NCI-H2081 (cell line): ENCODE measurements around the gene HCST.
"Not testable (repeated sequence)": the region's sequence is repeated elsewhere in the genome, so short reads cannot be mapped to it uniquely, and the experiment has no call there.

Experiments
- DNase-seq, 2 experiments: peaks; one replicate each; lab custom pipeline; 2025; lab: John Stamatoyannopoulos, UW

The HCST gene

DNA sequence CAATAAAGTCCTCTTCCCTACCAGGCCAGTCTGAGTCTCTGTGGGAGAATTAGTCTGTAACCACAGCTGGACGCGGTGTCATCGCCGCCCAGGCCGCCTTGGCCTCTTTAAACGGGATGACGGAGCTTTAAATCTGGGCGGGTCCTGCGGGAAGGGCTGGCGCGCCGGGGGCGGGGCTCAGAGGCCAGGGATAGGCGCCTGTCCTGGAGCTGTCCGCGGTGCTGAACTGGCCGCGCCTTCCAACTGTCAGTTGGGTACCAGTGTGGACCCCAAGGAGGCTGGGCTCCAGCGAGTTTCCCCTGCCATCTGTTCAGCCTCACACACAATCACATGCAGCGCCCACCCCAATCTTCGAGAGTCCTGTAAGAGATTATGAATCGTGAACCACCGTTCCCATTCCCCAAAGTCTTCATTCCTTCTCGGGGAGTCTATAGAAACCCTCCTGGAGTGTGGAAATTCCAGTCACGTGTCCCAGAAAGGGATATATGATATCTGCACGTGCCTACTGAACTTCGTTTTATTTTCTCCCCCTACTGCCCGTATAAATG lies 22.5 kb upstream of the HCST start:
- peak; percentile 14 to 36 for DNase-seq

DNA sequence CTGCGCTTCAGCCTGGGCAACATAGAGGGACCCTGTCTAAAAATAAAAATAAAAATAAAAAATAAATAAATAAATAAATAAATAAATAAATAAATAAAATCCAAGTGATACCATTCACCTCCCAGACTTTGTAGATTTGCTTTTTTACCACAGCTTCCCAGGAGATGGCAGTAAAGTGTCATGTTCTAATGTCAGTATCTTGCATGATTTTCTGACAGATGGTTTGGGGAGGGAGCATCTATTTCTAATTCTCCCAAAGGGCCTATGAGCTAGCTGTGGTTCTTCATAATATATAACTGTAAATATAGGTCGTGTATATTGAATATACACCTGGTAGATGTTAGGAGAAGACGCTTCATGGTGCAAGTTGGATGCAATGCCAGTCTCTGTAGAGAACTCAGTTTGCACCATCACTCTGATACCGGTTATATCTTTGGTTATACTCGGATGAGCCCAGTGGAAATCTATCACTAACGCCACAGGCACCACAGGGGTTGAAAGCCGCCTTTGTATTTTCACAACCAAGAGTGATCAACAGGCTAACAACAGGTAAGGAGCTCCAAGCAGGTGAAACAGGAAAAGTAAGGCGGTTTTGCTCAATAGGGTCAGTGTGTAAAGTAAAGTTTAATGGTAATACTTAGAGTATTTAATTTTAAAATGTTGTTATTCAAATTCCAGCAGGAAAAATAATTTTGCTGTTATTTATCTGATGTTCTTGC lies 20.1 kb upstream of the HCST start:
- DNase-seq, result peak; percentile 60 to 65

DNA sequence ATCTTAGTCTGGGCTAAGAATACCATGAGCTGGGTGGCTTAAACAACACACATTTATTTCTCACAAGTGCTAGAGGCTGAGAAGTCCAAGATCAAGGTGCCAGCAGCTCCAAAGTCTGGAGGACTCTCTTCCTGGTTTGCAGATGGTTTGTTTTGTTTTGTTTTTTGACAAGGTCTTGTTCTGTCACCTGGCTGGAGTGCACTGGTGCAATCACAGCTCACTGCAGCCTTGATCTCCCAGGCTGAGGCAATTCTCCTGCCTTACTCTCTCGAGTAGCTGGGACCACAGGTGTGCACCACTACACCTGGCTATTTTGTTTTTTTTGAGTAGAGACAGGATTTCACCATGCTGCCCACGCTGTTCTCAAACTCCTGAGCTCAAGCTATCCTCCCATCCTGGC lies 18.4 kb upstream of the HCST start:
- DNase-seq, result no peak

DNA sequence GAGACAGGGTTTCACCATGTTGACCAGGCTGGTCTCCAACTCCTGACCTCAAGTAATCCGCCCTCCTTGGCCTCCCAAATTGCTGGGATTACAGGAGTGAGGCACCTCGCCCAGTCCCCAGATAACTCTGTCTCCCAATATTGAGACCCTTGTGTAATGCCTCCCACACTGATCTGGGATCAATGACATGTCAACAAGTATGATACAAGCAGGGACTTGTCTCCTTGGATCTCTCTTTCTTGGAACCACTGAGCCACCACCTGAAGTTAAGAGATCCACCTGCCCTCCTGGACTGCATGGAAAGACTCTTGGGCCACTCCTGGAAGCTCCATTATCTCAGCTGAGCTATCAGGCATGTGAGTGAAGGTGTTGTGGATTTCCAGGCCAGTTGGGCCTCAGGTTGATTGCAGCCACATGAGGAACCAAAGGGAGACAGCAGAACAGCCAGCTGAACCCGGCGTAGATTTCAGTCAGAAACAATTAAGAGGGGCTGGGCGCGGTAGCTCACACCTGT lies 17.0 kb upstream of the HCST start:
- no peak for DNase-seq

DNA sequence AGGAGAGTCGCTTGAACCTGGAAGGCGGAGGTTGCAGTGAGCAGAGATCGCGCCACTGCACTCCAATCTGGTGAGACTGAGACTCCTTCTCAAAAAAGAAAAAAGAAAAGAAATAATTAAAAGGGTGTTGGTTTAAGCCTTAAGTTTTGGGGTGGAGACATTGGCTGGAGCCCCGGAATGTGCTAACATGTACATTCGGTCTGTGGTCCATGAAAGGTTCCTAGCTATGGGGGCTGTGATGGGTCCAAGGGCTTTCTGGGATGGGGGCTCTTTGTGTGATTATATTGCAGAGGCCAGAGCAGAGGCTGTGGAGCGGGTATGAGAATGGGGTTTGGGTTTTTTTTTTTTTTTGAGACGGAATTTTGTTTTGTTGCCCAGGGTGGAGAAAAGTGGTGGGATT lies 16.4 kb upstream of the HCST start:
- no peak for DNase-seq

DNA sequence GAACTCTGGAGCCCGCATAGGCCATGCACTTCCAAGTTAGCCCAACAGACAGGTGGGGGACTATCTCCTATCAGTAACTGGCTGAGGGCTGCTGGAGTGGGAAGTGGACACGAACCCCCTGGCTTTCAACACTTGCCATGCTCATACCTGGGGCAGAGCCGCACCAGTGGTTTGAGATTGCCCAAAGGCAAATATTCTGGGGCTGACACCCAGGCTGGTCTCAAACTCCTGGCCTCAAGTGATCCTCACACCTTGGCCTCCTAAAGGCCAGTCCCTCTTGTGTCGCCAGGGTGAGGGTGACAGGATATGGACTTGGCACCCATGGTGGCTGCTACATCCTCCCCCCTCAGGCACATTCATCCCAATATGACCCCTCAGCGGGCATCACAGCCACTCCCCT lies 15.1 kb upstream of the HCST start:
- no peak for DNase-seq

DNA sequence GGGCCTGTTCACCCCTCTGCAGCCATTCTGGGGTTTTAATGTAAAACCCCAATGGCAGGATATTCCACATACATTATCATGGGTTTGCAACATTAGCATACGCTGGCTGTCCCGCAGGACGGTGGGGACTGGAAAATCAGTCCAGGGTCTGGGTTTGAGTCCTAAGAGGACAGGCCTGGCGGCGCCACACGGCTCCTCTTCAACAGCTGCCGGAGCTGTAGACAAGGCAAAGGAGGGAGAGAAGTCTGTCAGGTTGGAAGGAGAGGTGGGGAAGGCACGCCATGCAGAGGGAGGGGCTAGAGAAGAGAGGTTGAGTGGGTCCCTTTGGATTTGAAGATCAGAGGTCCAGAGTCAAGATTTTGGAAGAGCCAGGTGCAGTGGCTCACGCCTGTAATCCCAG lies 13.9 kb upstream of the HCST start:
- DNase-seq, result no peak

DNA sequence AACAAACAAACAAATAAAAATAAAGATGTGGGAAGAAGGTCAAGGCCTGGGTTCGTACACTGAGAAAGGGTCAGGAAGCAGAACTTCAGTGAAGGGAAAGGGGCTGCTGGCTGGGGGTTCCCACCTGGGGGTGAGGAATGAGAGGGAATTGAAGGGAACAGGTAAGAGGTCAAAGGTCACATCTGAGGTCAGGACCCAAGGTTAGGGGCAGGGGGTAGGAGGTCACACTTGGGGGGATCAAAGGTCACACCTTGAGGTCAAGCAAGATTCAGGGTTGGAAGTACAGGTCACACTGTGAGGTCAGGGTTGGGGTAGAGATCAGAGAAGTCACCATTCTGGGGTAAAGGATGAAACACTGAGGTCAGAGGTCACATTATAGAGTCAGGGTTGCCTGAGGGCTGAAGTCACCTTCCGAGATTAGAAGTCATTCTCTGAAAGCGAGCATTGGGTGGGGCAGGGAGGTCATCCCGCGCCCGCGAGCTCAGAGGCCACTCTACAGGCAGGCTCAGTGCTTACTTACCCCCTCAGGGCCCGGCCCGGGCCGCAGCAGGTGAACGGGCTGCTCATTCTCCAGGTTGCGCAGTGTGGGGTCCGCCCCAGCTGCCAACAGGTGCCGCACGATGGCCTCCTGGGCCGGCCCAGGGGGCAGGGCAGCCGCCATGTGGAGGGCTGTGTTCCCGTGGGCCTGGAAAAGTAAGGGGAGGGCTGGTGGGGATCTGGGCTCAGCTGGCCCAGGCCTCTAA lies 12.8 kb upstream of the HCST start:
- DNase-seq, result no peak

DNA sequence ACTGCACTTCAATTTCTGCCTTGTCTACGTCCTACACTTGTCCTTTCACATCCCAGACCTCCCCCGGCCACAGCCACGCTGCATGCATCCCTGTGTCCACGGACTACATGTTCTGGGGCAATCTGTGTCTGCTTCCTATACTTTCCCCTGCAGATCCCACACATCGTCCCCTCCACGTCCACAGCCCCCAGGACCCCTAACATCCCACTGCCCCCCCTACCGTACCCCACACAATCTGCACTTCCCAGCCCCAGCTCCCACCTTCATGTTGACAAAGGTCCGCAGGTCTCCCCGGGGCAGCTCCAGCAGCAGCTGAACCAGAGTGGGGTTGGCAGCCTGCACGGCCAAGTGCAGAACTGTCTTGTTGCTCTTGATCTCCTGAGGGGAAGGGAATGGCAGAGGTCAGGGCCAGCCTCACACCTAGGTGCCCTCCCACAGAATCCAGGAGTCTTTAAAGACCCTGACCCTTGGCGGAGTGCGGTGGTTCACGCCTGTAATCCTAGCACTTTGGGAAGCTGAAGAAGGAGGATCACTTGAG lies 12.1 kb upstream of the HCST start:
- DNase-seq, result no peak

DNA sequence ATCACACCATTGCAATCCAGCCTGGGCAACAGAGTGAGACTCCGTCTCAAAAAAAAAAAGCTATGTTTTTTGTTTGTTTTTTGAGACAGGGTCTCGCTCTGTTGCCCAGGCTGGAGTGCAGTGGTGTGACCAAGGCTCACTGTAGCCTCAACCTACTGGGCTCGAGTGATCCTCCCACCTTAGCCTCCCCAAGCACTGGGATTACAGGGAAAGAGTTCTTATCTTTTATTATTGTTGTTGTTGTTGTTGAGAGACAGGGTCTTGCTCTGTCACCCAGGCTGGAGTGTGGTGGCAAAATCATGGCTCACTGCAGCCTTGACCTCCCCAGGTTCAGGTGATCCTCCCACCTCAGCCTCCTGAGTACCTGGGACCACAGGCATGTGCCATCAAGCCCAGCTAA lies 10.5 kb upstream of the HCST start:
- not testable (repeated sequence) for DNase-seq

DNA sequence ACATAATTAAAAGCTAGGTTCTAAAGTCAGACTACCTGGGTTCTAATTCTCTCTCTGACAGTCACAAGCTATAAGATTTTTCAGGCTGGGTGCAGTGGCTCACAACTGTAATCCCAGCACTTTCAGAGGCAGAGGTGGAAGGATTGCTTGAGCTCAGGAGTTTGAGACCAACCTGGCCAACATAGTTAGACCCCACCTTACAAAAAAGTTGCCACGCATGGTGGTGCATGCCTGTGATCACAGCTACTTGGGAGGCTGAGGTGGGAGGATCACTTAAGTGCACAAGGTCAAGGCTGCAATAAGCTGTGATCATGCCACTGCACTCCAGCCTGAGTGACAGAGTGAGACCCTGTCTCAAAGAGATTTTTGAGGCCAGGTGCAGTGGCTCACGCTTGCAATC lies 8.0 kb upstream of the HCST start:
- DNase-seq, result no peak

DNA sequence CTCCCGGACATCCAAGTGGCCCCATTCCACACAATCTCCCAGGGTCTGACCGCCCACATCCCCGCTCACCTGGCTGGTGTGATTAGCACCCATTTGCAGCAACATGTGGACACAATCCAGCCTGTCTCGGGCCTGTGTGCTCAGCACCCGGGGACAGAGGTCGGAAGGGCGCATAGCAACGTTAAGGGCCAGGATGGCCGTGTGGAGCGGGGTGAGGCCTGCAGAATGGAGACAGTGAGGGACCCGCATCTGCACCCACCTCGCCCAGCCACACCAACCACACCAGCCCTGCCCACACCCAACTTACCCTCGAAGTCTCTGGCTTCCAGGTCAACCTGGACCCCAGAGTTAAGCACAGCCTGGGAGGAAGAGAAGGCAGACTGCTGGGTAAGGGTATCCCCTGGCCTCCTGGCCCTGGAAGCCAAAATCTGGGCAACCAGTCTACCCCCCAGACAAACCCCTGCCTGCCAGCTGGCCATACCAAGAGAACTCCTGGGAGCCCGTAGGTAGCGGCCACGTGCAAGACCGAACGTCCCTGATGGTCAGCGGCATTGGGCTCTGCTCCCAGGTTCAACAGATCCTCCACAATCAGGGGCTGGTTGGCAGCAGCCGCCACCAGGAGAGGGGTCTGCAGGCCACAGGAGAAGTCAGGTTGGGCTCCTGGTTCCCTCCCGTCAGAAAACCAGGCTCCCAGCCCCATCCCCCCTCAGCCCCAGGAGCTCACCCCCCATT lies 6.3 kb upstream of the HCST start:
- DNase-seq, result no peak

DNA sequence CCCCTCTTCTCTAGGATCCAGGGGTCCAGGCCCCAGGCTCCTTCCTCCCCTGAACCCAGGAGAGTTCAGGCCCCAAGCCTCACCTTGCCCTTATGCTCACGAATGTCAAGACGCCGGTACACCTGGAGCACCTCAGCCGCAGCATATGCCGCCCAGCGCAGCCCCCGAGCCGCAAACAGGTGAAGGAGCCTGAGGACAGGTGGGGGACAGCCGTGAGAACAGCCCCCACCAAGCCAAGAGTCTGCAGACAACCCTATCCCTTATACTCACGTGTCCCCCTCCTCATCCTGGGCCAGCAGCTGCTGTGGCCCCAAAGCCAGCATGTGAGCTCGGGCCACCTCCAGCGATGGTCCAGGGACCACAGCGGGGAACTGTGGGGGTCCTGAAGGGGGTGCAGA lies 5.7 kb upstream of the HCST start:
- no peak for DNase-seq

DNA sequence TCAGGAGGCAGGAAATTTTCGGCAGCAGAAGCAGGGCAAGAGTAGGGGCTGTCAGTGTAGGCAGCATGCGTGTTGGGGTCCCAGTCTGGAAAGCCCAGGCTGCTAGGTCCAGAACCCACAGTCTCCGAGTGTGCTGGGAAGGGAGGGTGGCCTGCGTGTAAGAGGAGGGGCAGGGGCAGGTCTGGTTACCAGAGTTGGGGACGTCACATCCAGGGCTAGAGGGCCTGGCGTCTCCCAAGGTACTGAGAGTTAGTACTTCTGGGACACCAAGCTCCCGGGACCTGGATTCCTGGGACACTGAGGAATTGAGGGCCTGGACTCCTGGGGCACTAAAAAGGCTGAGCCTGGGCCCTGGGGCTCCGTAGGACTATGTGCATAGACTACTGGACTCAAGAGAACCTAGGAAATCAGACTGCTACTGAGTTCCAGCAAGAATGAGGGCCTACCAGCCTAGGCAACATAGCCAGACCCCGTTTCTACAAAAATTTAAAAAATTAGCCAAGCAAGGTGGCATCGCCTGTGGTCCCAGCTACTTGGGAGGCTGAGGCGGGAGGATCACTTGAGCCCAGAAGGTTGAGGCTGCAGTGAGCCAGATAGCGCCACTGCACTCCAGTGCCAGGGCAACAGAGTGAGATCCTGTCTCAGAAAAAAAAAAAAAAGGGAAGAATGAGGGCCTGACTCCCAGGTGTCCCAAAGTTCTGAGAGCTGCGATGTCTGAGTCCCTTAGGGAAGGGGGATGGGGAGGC lies 4.5 kb upstream of the HCST start:
- no peak for DNase-seq

DNA sequence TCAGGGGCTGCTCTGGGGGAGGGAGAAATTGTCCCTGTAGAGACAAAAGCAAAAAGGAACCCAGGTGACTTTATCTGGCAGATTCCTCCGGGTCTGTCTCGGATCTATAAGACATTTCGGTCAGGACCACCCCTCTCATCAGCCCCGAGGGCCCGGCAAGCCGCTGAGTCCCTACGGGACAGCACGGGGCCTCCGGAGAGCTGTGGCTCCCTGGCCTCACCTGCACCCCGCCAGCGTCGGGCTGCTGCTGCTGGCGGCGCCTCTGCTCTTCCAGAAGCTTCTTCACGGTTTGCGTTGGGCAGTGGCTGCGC lies 3.9 kb upstream of the HCST start:
- DNase-seq, result no peak

DNA sequence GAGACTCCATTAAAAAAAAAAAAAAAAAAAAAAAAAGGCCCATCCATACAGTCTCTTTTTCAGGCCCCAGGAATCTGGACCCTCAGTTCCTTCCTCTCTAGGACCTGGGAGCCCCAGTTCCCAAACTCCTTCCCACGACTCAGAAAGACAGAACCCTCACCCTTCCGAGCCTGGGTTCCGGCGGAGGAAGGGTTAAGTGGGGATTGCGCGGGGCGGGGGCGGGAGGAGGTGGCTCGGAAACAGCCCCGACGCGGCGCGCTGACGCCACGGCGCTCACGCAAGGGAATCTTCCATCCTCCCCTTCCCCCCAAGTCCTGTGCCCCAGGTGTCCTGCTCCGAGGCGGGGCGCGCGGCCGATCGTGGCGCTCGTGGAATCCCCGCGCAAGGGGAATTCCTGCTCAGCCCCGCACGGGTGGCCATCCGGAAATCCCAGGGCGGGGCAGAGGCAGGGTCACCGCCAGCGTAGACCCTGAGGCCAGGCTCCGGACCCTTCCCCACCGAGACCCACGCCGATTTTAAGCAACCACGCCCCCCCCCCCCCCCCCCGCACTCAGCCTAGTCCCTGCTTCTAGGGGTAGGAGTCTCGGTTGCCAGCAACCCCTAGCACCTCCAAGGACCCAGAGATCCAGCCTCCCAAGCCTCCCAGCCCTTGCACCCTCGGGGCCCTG lies 2.6 kb upstream of the HCST start:
- DNase-seq, result peak; percentile 78 to 80

DNA sequence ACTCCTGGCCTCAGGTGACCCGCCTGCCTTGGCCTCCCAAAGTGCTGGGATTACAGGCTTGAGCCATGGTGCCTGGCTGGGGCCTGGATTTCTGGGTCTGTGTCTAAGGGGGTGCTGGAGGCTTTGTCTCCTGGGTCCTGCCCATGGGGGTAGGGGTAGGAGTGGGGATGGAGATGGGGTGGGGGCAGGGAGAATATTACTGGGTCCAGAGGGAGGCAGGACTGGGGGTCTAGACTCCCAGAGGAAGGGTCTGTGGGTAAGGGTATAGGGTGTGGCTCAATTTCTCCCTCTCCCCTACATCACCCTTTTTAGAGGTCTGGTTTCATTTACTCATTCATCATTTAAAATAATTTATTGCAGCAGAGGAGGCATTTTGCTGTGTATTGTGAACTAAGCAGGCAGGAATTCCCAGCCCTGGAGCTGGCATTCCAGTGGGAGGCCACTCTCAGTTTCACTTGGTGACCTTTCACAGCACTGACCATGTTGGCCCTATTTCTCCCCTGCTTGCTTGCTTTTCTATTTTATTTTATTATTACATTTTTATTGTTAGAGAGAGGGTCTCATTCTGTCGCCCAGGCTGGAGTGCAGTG lies 1.2 kb upstream of the HCST start:
- DNase-seq, result no peak

DNA sequence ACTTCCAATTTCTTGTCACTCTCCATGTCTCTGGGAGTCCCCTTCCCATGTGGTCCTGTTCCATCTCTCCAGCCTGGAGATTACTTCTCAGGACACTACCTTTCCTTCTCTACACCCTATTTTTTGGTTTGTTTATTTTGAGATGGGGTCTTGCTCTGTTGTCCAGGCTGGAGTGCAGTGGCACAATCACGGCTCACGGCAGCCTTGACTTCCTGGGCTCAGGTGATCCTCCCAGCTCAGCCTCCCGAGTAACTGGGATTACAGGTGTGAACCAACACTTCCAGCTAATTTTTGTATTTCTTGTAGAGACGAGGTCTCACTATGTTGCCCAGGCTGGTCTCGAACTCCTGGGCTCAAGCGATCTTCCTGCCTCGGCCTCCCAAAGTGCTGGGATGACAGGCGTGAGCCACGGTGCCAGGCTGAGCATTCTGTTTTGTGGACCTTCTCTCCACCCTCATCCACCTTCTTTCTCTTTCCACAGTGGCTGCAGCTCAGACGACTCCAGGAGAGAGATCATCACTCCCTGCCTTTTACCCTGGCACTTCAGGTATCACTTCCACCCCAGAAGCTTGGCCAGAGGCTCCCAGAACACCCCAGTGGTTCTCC lies 644 bp downstream of the HCST start:
- DNase-seq, result no peak

DNA sequence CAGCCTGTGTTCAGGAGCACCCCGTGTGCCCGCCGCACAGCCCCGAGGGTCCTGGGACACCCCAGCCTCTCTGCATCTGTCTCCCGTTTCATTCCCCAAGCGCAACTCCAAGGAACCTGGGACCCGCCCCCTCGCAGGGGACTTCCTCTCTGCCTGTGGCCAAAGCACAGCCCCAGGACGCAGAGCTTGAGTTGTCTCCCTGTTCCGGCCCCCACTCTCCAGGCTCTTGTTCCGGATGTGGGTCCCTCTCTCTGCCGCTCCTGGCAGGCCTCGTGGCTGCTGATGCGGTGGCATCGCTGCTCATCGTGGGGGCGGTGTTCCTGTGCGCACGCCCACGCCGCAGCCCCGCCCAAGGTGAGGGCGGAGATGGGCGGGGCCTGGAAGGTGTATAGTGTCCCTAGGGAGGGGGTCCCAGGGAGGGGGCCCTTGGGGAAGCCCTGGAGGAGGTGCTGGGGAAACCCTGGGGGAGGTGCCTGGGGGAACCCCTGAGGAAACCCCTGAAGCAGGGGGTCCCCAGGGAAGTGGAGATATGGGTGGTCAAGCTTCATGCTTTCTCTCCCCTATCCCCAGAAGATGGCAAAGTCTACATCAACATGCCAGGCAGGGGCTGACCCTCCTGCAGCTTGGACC lies 1.3 kb downstream of the HCST start:
- DNase-seq, result peak; percentile 6 to 31
